ENCODE results near the gene ITGA3.
"Not testable (repeated sequence)": the region's sequence is repeated elsewhere in the genome, so short reads cannot be mapped to it uniquely, and the experiment has no call there.

ITGA3 gene

GRCh38 chr17:50053654-50053960 is 2.3 kb upstream of the ITGA3 start:
- no peak for FAIRE-seq

GRCh38 chr17:50055055-50055425 is 870 bp upstream of the ITGA3 start:
- FAIRE-seq, result no peak

GRCh38 chr17:50056217-50056960 is 479 bp downstream of the ITGA3 start:
- FAIRE-seq, result no peak

- FAIRE-seq, result no peak
Measured at GRCh38 chr17:50056961-50057330, 1.0 kb downstream of the ITGA3 start.

- no peak for FAIRE-seq
Measured at GRCh38 chr17:50057521-50057991, 1.6 kb downstream of the ITGA3 start.

GRCh38 chr17:50058296-50058953 is 2.5 kb downstream of the ITGA3 start:
- FAIRE-seq, result no peak

GRCh38 chr17:50059256-50059655 is 3.3 kb downstream of the ITGA3 start:
- FAIRE-seq, result no peak

GRCh38 chr17:50059759-50060273 is 3.9 kb downstream of the ITGA3 start:
- no peak for FAIRE-seq

GRCh38 chr17:50060951-50061712 is 5.2 kb downstream of the ITGA3 start:
- FAIRE-seq, result no peak

- not testable (repeated sequence) for FAIRE-seq
Measured at GRCh38 chr17:50061713-50062045, 5.8 kb downstream of the ITGA3 start.

- FAIRE-seq, result no peak
Measured at GRCh38 chr17:50062293-50063243, 6.7 kb downstream of the ITGA3 start.

- no peak for FAIRE-seq
Measured at GRCh38 chr17:50063561-50064252, 7.8 kb downstream of the ITGA3 start.

- FAIRE-seq, result no peak
Measured at GRCh38 chr17:50064253-50065001, 8.5 kb downstream of the ITGA3 start.

GRCh38 chr17:50065056-50065455 is 9.1 kb downstream of the ITGA3 start:
- FAIRE-seq, result no peak

- no peak for FAIRE-seq
Measured at GRCh38 chr17:50066995-50067394, 11.1 kb downstream of the ITGA3 start.

- no peak for FAIRE-seq
Measured at GRCh38 chr17:50067996-50068395, 12.1 kb downstream of the ITGA3 start.

GRCh38 chr17:50070908-50071680 is 15.2 kb downstream of the ITGA3 start:
- FAIRE-seq, result no peak

- FAIRE-seq, result no peak
Measured at GRCh38 chr17:50071692-50072091, 15.8 kb downstream of the ITGA3 start.

GRCh38 chr17:50072130-50072529 is 16.2 kb downstream of the ITGA3 start:
- FAIRE-seq, result no peak

- no peak for FAIRE-seq
Measured at GRCh38 chr17:50072925-50073324, 17.0 kb downstream of the ITGA3 start.

Data from colon (tissue), 2 donors.